HG02973 (cell line): ENCODE data around the gene ADAMTS17.

ENCODE experiments used
- ATAC-seq: cut with Tn5 transposase; IDR thresholded peaks from one replicate; pipeline ENCODE4 v1.9.1; 2021; ENCODE audit warnings: moderate library complexity; ENCODE audit not compliant: unreplicated experiment

Gene ADAMTS17

GRCh38 chr15:100114571-100114970 lies 227.2 kb downstream of the ADAMTS17 start:
- no peak for ATAC-seq

GRCh38 chr15:100114100-100114499 lies 227.7 kb downstream of the ADAMTS17 start:
- no peak for ATAC-seq

- no peak for ATAC-seq
Observed at GRCh38 chr15:100113351-100114080, 228.3 kb downstream of the ADAMTS17 start.

- ATAC-seq: no peak
Observed at GRCh38 chr15:100112636-100113305, 229.0 kb downstream of the ADAMTS17 start.

GRCh38 chr15:100112061-100112420 lies 229.7 kb downstream of the ADAMTS17 start:
- no peak for ATAC-seq

- no peak for ATAC-seq
Observed at GRCh38 chr15:100111125-100112060, 230.4 kb downstream of the ADAMTS17 start.

GRCh38 chr15:100109486-100110035 lies 232.2 kb downstream of the ADAMTS17 start:
- no peak for ATAC-seq

GRCh38 chr15:100108846-100109245 lies 232.9 kb downstream of the ADAMTS17 start:
- ATAC-seq: no peak

- ATAC-seq: no peak
Observed at GRCh38 chr15:100108346-100108745, 233.4 kb downstream of the ADAMTS17 start.

GRCh38 chr15:100107606-100108225 lies 234.1 kb downstream of the ADAMTS17 start:
- ATAC-seq: no peak

GRCh38 chr15:100107151-100107550 lies 234.6 kb downstream of the ADAMTS17 start:
- ATAC-seq: no peak

GRCh38 chr15:100106732-100107131 lies 235.0 kb downstream of the ADAMTS17 start:
- ATAC-seq: no peak

GRCh38 chr15:100105101-100105500 lies 236.7 kb downstream of the ADAMTS17 start:
- ATAC-seq: no peak

GRCh38 chr15:100104245-100104644 lies 237.5 kb downstream of the ADAMTS17 start:
- ATAC-seq: no peak

GRCh38 chr15:100103828-100104227 lies 237.9 kb downstream of the ADAMTS17 start:
- ATAC-seq: no peak

GRCh38 chr15:100101426-100102089 lies 240.2 kb downstream of the ADAMTS17 start:
- ATAC-seq: no peak

- no peak for ATAC-seq
Observed at GRCh38 chr15:100100926-100101325, 240.8 kb downstream of the ADAMTS17 start.

- no peak for ATAC-seq
Observed at GRCh38 chr15:100099976-100100375, 241.8 kb downstream of the ADAMTS17 start.

GRCh38 chr15:100098705-100099104 lies 243.1 kb downstream of the ADAMTS17 start:
- ATAC-seq: no peak
